ENCODE data around the gene ACADM. TPM values are rescaled to one million over a fixed set of nuclear protein-coding genes. Genes with fewer than 3 reads are reported as not detected.
"Not testable (repeated sequence)": the region's sequence is repeated elsewhere in the genome, so short reads cannot be mapped to it uniquely, and the experiment has no call there.

The ACADM gene
- total RNA-seq (ENCODE audit: low replicate concordance) = 46.4 and 85.1 TPM in 2 replicates

DNA sequence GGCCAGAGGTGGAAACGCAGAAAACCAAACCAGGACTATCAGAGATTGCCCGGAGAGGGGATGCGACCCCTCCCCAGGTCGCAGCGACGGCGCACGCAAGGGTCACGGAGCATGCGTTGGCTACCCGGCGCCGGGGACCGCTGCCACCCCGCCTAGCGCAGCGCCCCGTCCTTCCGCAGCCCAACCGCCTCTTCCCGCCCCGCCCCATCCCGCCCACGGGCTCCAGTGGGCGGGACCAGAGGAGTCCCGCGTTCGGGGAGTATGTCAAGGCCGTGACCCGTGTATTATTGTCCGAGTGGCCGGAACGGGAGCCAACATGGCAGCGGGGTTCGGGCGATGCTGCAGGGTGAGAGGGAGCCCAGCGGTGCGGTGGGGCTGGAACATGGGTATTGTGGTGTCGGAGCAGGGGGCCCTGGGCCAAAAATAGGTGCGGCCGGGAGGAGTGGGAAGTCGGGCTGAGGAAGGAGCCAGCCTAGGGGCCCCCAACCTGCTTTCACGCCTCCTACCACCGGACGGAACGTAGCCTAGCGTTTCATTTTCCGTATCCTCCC, at the start of gene ACADM:
TSS of gene ACADM (plus strand) at position 238 of the 551 bp plus-strand sequence. CDS start at position 317, 79 bp downstream.
- H3K4me3 ChIP-seq = peak within 1 kb of the TSS; percentile 84
- Mint-ChIP-seq H3K27me3 (ENCODE audit: insufficient read depth, low read depth) (no peaks in the 10 kb centered on the region), H3K4me1 (peaks cover 31% of the 10 kb centered on the region), H3K4me3 (peak within 1 kb of the TSS; percentile 99), H3K9me3 (no peaks in the 10 kb centered on the region), H3K27ac (peak within 1 kb of the TSS; percentile 98), H3K36me3 (no peaks in the 10 kb centered on the region)
- H3K79me2 ChIP-seq (ENCODE audit: low read depth) = peaks cover 48% of the 10 kb centered on the region
- H3F3A ChIP-seq (ENCODE audit: low read depth) = peaks cover 30% of the 10 kb centered on the region
- no peaks in the 10 kb centered on the region for H4K20me1 ChIP-seq (ENCODE audit: low read depth)
- peak within 1 kb of the TSS; percentile 91 for H2AFZ ChIP-seq (replicated peaks)
- DNase-seq (ENCODE audit: low spot score) = peak; percentile 91
- H3K9me3 ChIP-seq (ENCODE audit: low read depth) = no peaks in the 10 kb centered on the region
- no peaks in the 10 kb centered on the region for H3K27me3 ChIP-seq
- peak within 1 kb of the TSS; percentile 51 for H3K9ac ChIP-seq
- peak within 1 kb of the TSS; percentile 86 for H3K27ac ChIP-seq
- H3K4me2 ChIP-seq = peak within 1 kb of the TSS; percentile 83
- peak; percentile 31 for TF ChIP-seq EZH2 (IDR thresholded peaks at IDR 0.05)
- TF ChIP-seq, protein P1, sequence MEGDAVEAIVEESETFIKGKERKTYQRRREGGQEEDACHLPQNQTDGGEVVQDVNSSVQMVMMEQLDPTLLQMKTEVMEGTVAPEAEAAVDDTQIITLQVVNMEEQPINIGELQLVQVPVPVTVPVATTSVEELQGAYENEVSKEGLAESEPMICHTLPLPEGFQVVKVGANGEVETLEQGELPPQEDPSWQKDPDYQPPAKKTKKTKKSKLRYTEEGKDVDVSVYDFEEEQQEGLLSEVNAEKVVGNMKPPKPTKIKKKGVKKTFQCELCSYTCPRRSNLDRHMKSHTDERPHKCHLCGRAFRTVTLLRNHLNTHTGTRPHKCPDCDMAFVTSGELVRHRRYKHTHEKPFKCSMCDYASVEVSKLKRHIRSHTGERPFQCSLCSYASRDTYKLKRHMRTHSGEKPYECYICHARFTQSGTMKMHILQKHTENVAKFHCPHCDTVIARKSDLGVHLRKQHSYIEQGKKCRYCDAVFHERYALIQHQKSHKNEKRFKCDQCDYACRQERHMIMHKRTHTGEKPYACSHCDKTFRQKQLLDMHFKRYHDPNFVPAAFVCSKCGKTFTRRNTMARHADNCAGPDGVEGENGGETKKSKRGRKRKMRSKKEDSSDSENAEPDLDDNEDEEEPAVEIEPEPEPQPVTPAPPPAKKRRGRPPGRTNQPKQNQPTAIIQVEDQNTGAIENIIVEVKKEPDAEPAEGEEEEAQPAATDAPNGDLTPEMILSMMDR (IDR thresholded peaks at IDR 0.05) = no peak
- H3K36me3 ChIP-seq = no peaks in the 10 kb centered on the region
- H3K4me1 ChIP-seq = peaks cover 14% of the 10 kb centered on the region

DNA sequence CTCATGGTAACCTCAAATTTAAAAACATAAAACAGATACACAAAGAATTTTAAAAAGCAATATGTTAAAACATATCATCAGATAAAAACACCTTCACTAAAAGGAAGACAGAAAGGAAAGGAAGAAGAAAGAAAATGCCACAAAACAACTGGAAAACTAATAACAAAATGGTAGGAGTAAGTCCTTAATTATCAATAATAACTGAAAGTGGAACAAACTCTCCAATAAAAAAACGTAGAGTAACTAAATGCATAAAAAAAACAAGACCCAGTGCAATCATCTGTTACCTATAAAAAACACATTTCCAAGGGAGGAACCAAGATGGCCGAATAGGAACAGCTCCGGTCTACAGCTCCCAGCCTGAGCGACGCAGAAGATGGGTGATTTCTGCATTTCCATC, 47.1 kb upstream of the ACADM start:
- Mint-ChIP-seq H3K27ac (no peak overlapping the region), H3K36me3 (no peaks in the 10 kb centered on the region), H3K9me3 (no peaks in the 10 kb centered on the region), H3K27me3 (ENCODE audit: insufficient read depth, low read depth) (no peaks in the 10 kb centered on the region), H3K4me3 (peak overlapping the region; percentile 40), H3K4me1 (peaks cover 9% of the 10 kb centered on the region)
- Histone ChIP-seq H3K9me3 (ENCODE audit: low read depth) (no peaks in the 10 kb centered on the region), H3K27ac (peak overlapping the region; percentile 57), H3K79me2 (ENCODE audit: low read depth) (peaks cover 40% of the 10 kb centered on the region), H3K4me3 (peak overlapping the region; percentile 60), H3K4me1 (peaks cover 15% of the 10 kb centered on the region), H3K36me3 (no peaks in the 10 kb centered on the region), H3K9ac (peak overlapping the region; percentile 47), H2AFZ (replicated peaks) (peak overlapping the region; percentile 27), H3K27me3 (no peaks in the 10 kb centered on the region), H4K20me1 (ENCODE audit: low read depth) (no peaks in the 10 kb centered on the region), H3F3A (ENCODE audit: low read depth) (peaks cover 10% of the 10 kb centered on the region), H3K4me2 (peak overlapping the region; percentile 91)
- no peak for TF ChIP-seq EZH2 (IDR thresholded peaks at IDR 0.05)
- peak; percentile 7 for DNase-seq (ENCODE audit: low spot score)

DNA sequence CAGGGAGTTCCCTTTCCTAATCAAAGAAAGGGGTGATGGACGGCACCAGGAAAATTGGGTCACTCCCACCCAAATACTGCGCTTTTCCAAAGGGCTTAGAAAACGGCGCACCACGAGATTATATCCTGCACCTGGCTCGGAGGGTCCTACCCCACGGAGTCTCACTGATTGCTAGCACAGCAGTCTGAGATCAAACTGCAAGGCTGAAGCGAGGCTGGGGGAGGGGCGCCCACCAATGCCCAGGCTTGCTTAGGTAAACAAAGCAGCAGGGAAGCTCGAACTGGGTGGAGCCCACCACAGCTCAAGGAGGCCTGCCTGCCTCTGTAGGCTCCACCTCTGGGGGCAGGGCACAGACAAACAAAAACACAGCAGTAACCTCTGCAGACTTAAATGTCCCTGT, 46.5 kb upstream of the ACADM start:
- not testable (repeated sequence) for H3K27me3 Mint-ChIP-seq (ENCODE audit: insufficient read depth, low read depth); H3K9ac ChIP-seq; H3K4me1 Mint-ChIP-seq; H3K36me3 ChIP-seq; H3K9me3 Mint-ChIP-seq; H3K27ac Mint-ChIP-seq; H3K4me1 ChIP-seq; H3K27me3 ChIP-seq; H4K20me1 ChIP-seq (ENCODE audit: low read depth); H2AFZ ChIP-seq (replicated peaks); H3K9me3 ChIP-seq (ENCODE audit: low read depth); H3K36me3 Mint-ChIP-seq; H3F3A ChIP-seq (ENCODE audit: low read depth)
- peak overlapping the region; percentile 57 for H3K27ac ChIP-seq
- H3K79me2 ChIP-seq (ENCODE audit: low read depth) = peaks cover 40% of the 10 kb centered on the region
- H3K4me2 ChIP-seq = peak overlapping the region; percentile 91
- DNase-seq (ENCODE audit: low spot score) = peak; percentile 73
- peak overlapping the region; percentile 40 for H3K4me3 Mint-ChIP-seq
- peak overlapping the region; percentile 60 for H3K4me3 ChIP-seq

DNA sequence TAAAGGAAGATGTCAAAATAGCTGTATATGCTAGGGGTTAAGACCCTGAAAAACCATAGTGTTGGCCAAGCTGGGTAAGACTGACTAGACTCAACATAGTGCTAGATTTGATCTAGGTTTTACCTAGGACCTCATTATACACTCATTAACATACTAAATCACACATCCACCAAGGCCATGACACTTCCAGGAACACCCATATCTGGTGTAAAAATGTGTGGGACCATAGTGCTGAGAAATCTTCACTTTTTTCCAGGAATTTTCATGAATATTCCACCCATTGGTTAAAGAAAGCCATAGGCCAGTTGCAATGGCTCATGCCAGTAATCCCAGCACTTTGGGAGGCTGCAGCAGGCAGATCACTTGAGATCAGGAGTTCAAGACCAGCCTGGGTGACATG, 34.0 kb upstream of the ACADM start:
- Histone ChIP-seq H4K20me1 (ENCODE audit: low read depth) (no peaks in the 10 kb centered on the region), H3K9ac (no peak overlapping the region), H3K36me3 (no peaks in the 10 kb centered on the region), H3K4me1 (no peaks in the 10 kb centered on the region), H3K79me2 (ENCODE audit: low read depth) (no peaks in the 10 kb centered on the region), H3F3A (ENCODE audit: low read depth) (no peaks in the 10 kb centered on the region), H2AFZ (replicated peaks) (no peak overlapping the region), H3K9me3 (ENCODE audit: low read depth) (no peaks in the 10 kb centered on the region), H3K4me3 (no peak overlapping the region), H3K4me2 (no peak overlapping the region), H3K27me3 (no peaks in the 10 kb centered on the region), H3K27ac (no peak overlapping the region)
- Mint-ChIP-seq H3K36me3 (no peaks in the 10 kb centered on the region), H3K27ac (no peak overlapping the region), H3K27me3 (ENCODE audit: insufficient read depth, low read depth) (no peaks in the 10 kb centered on the region), H3K4me3 (no peak overlapping the region), H3K9me3 (no peaks in the 10 kb centered on the region), H3K4me1 (peaks cover 2% of the 10 kb centered on the region)
- DNase-seq (ENCODE audit: low spot score) = no peak
- no peak for TF ChIP-seq EZH2 (IDR thresholded peaks at IDR 0.05)
- TF ChIP-seq EZH2phosphoT487 (IDR thresholded peaks at IDR 0.05) = no peak
- TF ChIP-seq, protein P1 (IDR thresholded peaks at IDR 0.05) = no peak

Data from neural progenitor cell (in vitro differentiated cells).